22Rv1 (cell line): ENCODE measurements around the gene EDDM13.

Experiments
- CTCF ChIP-seq: fragments of 450-650 bp; IDR thresholded peaks from 2 replicates; pipeline ENCODE4 v1.5.1; 2017; ENCODE audit warnings: mild to moderate bottlenecking
- ZFX ChIP-seq: fragments of 450-650 bp; IDR thresholded peaks from 2 replicates; pipeline ENCODE4 v1.6.1; 2017; ENCODE audit warnings: antibody characterized with exemption, borderline replicate concordance

DNA sequence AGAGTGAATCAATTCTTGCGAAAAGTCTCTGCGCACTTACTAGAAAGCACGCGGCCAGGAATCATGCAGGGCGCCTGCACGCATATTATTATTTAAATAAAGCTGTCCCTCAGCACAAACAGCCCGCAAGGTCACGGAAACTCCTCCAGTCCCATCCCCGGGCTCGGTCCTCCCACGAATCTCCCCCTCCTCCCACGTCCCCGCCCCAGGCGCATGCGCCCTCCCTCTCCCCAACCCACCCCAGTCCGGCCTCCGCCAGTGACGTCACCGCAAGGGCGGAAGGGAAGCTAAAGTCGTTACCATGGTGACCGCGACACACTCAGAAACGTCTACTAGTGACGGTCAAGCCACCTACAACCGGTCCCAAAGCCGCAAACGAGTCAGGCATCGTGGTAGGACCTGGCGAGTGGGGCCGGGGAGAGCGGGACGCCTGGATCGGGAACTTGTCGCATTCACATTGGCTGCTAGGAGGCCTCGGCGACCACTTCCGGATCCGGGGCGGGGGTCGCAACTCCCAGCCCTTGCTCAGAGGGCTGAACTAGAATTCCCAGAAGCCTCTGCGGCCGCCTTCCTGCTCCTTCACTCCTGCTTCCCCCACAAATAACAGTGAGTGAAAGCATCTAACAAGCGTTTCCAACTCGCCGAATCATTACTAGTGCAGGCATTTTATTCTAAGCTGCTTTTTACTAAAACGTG lies 42.0 kb downstream of the EDDM13 start, which contains the start of gene ZSCAN5A:
- TF ChIP-seq CTCF (no peak), ZFX (no peak)
